NT2/D1 (cell line): ENCODE results near the gene CAMTA1.

ENCODE experiments used
- SUZ12 ChIP-seq: IDR thresholded peaks from 2 replicates; pipeline ENCODE4 v1.6.1; 2011; ENCODE audit not compliant: insufficient read length, insufficient read depth; ENCODE audit errors: extremely low read depth
- YY1 ChIP-seq: IDR thresholded peaks from 2 replicates; pipeline ENCODE4 v1.6.1; 2011; ENCODE audit not compliant: insufficient read length, insufficient read depth

DNA sequence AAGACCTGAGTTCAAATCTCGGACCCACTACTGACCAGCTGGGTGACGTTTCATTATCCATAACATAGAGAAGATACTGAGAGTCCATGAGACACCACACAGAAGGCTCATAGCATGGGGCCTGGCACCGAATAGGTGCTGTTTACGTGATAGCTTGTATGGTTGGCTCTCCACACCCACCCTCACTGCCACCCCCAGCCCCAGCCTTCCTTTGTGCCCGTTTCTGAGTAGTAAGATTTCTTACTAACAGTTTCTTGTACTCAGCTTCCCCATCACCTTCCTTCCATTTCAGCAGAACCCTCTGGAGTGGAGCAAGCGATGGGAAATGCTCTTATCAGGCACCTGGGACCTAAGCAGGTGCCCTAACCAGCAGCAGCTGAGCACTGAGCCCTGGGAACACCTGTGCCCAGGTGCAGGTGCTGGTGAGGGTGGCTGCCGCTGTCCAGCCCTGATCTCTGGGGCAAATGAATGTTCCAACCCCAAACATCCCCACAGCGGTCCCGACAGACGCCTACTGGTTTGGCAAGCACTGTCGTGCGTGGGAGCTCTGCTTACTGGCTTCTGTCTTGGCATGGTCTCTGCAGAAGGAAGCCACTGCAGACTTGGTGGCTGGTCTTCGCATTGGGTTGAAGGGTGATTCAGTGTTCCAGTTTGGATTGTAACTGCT lies 225.4 kb downstream of the CAMTA1 start:
- TF ChIP-seq SUZ12: no peak
- no peak for TF ChIP-seq YY1
